ENCODE results near the gene NKAIN4.

DNA sequence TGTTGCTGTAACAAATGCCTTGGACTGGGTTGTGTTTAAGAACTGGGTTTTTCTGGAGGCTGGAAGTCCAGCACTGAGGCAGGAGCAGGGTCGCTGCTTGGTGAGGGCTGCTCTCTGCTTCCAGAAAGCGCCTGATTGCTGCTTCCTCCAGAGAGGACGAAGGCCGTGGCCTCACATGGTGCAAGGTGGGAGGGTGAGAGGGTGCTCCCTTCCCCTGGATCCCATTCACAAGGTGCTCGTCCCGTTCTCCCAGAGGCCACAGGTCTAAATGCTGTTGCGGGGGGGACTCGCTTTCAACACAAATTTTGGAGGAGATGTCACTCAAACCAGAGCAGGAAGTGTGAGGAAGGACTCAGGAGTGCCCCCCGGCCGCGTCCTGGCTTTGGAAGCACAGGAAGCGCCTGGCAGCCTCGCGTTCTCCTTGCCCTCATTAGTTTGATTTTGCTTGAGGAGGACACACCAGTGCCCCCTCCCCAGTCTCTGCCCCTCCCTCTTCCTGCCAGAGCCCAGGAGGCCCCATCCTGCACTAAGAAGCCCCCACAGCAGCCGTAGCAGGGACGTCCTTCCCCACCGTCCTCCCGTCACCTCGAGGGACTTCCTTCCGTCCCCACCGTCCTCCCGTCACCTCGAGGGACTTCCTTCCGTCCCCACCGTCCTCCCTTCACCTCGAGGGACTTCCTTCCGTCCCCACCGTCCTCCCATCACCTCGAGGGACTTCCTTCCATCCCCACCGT, 7.7 kb upstream of the NKAIN4 start:
- no peak for TF ChIP-seq EZH2phosphoT487 (IDR thresholded peaks at IDR 0.05; ENCODE audit: borderline replicate concordance, low read length)
- TF ChIP-seq, protein P1, sequence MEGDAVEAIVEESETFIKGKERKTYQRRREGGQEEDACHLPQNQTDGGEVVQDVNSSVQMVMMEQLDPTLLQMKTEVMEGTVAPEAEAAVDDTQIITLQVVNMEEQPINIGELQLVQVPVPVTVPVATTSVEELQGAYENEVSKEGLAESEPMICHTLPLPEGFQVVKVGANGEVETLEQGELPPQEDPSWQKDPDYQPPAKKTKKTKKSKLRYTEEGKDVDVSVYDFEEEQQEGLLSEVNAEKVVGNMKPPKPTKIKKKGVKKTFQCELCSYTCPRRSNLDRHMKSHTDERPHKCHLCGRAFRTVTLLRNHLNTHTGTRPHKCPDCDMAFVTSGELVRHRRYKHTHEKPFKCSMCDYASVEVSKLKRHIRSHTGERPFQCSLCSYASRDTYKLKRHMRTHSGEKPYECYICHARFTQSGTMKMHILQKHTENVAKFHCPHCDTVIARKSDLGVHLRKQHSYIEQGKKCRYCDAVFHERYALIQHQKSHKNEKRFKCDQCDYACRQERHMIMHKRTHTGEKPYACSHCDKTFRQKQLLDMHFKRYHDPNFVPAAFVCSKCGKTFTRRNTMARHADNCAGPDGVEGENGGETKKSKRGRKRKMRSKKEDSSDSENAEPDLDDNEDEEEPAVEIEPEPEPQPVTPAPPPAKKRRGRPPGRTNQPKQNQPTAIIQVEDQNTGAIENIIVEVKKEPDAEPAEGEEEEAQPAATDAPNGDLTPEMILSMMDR (conservative IDR thresholded peaks at IDR 0.05; ENCODE audit: low read depth, low read length): no peak
- no peak for TF ChIP-seq EZH2 (IDR thresholded peaks at IDR 0.05; ENCODE audit: low read length, unreplicated experiment)
